ENCODE data around the gene NOC4L.

DNA sequence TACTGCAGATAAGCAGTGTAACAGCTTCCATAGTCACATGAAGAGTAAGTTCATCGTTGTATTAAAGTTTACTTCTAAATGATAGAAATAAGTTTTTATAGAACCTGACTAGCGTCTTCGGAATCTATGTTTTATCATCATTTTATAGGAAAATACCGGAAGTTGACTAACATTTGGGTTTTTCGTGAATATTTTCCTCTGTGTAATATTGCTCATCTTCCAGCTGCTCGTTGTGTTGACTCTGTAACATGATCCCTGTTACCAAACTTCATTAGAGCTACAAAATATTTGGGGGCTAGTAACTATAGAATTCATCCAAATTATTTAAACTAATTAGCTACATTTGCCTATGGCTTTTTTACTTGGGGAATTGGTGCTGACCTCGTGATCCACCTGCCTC, 37.3 kb upstream of the NOC4L start:
- TF ChIP-seq, protein P1, sequence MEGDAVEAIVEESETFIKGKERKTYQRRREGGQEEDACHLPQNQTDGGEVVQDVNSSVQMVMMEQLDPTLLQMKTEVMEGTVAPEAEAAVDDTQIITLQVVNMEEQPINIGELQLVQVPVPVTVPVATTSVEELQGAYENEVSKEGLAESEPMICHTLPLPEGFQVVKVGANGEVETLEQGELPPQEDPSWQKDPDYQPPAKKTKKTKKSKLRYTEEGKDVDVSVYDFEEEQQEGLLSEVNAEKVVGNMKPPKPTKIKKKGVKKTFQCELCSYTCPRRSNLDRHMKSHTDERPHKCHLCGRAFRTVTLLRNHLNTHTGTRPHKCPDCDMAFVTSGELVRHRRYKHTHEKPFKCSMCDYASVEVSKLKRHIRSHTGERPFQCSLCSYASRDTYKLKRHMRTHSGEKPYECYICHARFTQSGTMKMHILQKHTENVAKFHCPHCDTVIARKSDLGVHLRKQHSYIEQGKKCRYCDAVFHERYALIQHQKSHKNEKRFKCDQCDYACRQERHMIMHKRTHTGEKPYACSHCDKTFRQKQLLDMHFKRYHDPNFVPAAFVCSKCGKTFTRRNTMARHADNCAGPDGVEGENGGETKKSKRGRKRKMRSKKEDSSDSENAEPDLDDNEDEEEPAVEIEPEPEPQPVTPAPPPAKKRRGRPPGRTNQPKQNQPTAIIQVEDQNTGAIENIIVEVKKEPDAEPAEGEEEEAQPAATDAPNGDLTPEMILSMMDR (conservative IDR thresholded peaks at IDR 0.05; ENCODE audit: low read depth, low read length) = no peak
- no peak for TF ChIP-seq RCOR1 (IDR thresholded peaks at IDR 0.05; ENCODE audit: insufficient replicate concordance, low read length)
- TF ChIP-seq FOS (IDR thresholded peaks at IDR 0.05; ENCODE audit: low read depth, low read length) = no peak
- TF ChIP-seq, protein P2, sequence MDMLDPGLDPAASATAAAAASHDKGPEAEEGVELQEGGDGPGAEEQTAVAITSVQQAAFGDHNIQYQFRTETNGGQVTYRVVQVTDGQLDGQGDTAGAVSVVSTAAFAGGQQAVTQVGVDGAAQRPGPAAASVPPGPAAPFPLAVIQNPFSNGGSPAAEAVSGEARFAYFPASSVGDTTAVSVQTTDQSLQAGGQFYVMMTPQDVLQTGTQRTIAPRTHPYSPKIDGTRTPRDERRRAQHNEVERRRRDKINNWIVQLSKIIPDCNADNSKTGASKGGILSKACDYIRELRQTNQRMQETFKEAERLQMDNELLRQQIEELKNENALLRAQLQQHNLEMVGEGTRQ (IDR thresholded peaks at IDR 0.05; ENCODE audit: low read depth, low read length) = no peak
- TF ChIP-seq POLR2A (IDR thresholded peaks at IDR 0.05; ENCODE audit: low read depth, low read length) = no peak
- TF ChIP-seq MXI1 (IDR thresholded peaks at IDR 0.05; ENCODE audit: borderline replicate concordance, low read depth, low read length) = no peak
- TF ChIP-seq CHD1 (IDR thresholded peaks at IDR 0.05; ENCODE audit: low read depth, low read length) = no peak
- TF ChIP-seq, protein P3, sequence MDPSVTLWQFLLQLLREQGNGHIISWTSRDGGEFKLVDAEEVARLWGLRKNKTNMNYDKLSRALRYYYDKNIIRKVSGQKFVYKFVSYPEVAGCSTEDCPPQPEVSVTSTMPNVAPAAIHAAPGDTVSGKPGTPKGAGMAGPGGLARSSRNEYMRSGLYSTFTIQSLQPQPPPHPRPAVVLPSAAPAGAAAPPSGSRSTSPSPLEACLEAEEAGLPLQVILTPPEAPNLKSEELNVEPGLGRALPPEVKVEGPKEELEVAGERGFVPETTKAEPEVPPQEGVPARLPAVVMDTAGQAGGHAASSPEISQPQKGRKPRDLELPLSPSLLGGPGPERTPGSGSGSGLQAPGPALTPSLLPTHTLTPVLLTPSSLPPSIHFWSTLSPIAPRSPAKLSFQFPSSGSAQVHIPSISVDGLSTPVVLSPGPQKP (IDR thresholded peaks at IDR 0.05; ENCODE audit: borderline replicate concordance, low read depth, low read length) = no peak
